Stomach (tissue), 9 donors: ENCODE data around the gene ZNF609. TPM values are rescaled to one million over a fixed set of nuclear protein-coding genes. Genes with fewer than 3 reads are reported as not detected.
A peak's percentile ranks its signal among the peaks of the same experiment; 100 is the strongest.
"Not testable (repeated sequence)": the region's sequence is repeated elsewhere in the genome, so short reads cannot be mapped to it uniquely, and the experiment has no call there.

Source experiments
- DNase-seq, 2 donors: peaks; one replicate each; pipeline versions ENCODE4 v3.0.0 to v3.0.0-alpha.2; 2013 to 2019
- H3K27ac ChIP-seq, 5 donors: fragments of 200-600 bp in 4 of 5; sonication (generic) in 4 of 5; one replicate each; pipeline ENCODE4 v1.5.1; 2013 to 2019; ENCODE audit warnings: mild to moderate bottlenecking in 1 of 5, moderate library complexity in 1 of 5
- H3K27me3 ChIP-seq, 3 donors: fragments of 200-600 bp; sonication (generic); one replicate each; pipeline ENCODE4 v1.5.1; 2017 to 2019; ENCODE audit warnings: mixed run types in 1 of 3
- H3K36me3 ChIP-seq, 4 donors: fragments of 200-600 bp; sonication (generic); 1 replicate in 3 of 4; 2 replicates in 1 of 4; pipeline ENCODE4 v1.5.1; 2016 to 2019
- H3K4me1 ChIP-seq, 4 donors: fragments of 200-600 bp; sonication (generic); one replicate each; pipeline ENCODE4 v1.5.1; 2016 to 2019
- H3K4me3 ChIP-seq, 4 donors: fragments of 200-600 bp; sonication (generic) in 3 of 4; one replicate each; pipeline ENCODE4 v1.5.1; 2016 to 2019; ENCODE audit warnings: mild to moderate bottlenecking in 1 of 4
- H3K9me3 ChIP-seq, 4 donors: fragments of 200-600 bp; sonication (generic); one replicate each; pipeline ENCODE4 v1.5.1; 2016 to 2019
- CTCF ChIP-seq, 7 experiments: fragments of 450-650 bp in 4 of 7; fragments of 200-600 bp in 3 of 7; sonication (generic) in 3 of 7; IDR thresholded peaks; one replicate each; pipeline ENCODE4 v1.5.1; 2016 to 2019; ENCODE audit warnings: antibody characterized with exemption in 7 of 7, control low read depth in 2 of 7, mild to moderate bottlenecking in 1 of 7
- EP300 ChIP-seq: sonication (generic); formaldehyde crosslinking; IDR thresholded peaks from one replicate; pipeline ENCODE4 v1.6.1; 2017; ENCODE audit warnings: antibody characterized with exemption
- POLR2A ChIP-seq, 4 donors: fragments of 450-650 bp; IDR thresholded peaks; one replicate each; pipeline ENCODE4 v1.6.1; 2016; ENCODE audit warnings: antibody characterized with exemption in 4 of 4, control low read depth in 2 of 4, mild to moderate bottlenecking in 1 of 4, moderate library complexity in 1 of 4
- POLR2AphosphoS5 ChIP-seq, 3 donors: sonication (generic); formaldehyde crosslinking; IDR thresholded peaks; one replicate each; pipeline ENCODE4 v1.6.1; 2016; ENCODE audit warnings: antibody characterized with exemption in 3 of 3
- WGBS, 5 donors: extraction: QIAGEN DNeasy Blood & Tissue Kit in 3 of 5; methylation state at CpG; one replicate each; pipeline versions ENCODE4 v1.1.5 to v1.1.7; 2013 to 2018; 5-methylcytosine and 5-hydroxymethylcytosine counted together
- intact Hi-C: fragments of 100-400 bp; cut with DNase I; formaldehyde crosslinking; loops from one replicate; pipeline ENCODE4 v1.15.1; 2023; ENCODE audit warnings: low total_unique reads
- polyA plus RNA-seq, 3 donors: library from polyadenylated mRNA; stranded (reverse); fragments of 200-250 nt; gene quantifications; one replicate each; pipeline ENCODE4 v1.2.3, GENCODE V29; 2013
- total RNA-seq, 5 donors: library from RNA; depleted of rRNA; stranded (reverse); fragments of >200 nt; gene quantifications; one replicate each; pipeline versions ENCODE4 v1.1.0 to v1.2.3, GENCODE V29; 2014 to 2016
- donor health status: healthy with polysubstance abuse.
- donor health status: Bipolar disorder and iron deficiency.
- donor health status: healthy.

ZNF609 gene
- total and polyA plus RNA-seq, 8 donors = 2.7 to 64.7 (median 27.0) TPM

- H3K27ac ChIP-seq = peak overlapping the region in 3 of 5 donors; percentile 40 to 65 (median 63)
- TF ChIP-seq POLR2A (IDR thresholded peaks at IDR 0.05) (no peak), POLR2AphosphoS5 (IDR thresholded peaks at IDR 0.05) (no peak), CTCF (IDR thresholded peaks at IDR 0.05) (no peak), EP300 (no peak)
- no peak overlapping the region for H3K4me3 ChIP-seq
- H3K36me3 ChIP-seq = peaks cover 0 to 23% (median 13%) of the 10 kb centered on the region in 4 donors
- intact Hi-C loops = no loop called here
- no peaks in the 10 kb centered on the region for H3K9me3 ChIP-seq
- WGBS, 5 donors = 67 to 82% (median 81%) methylated on average over 2 of the region's 2 CpGs
- H3K27me3 ChIP-seq = no peaks in the 10 kb centered on the region
- DNase-seq = no peak
- H3K4me1 ChIP-seq = peaks cover 20 to 63% (median 39%) of the 10 kb centered on the region in 4 donors
Measured at GRCh38 chr15:64623347-64623996, 163.1 kb downstream of the ZNF609 start.

- TF ChIP-seq POLR2A (IDR thresholded peaks at IDR 0.05) (no peak), CTCF (IDR thresholded peaks at IDR 0.05) (no peak), EP300 (no peak)
- 59 to 77% (median 68%) methylated on average over 2 of the region's 2 CpGs for WGBS, 5 donors
- Histone ChIP-seq H3K27ac (peak overlapping the region in 3 of 5 donors; percentile 18 to 65 (median 40)), H3K27me3 (no peaks in the 10 kb centered on the region), H3K4me3 (no peak overlapping the region), H3K36me3 (peaks cover 0 to 23% (median 13%) of the 10 kb centered on the region in 4 donors), H3K4me1 (peaks cover 17 to 55% (median 35%) of the 10 kb centered on the region in 4 donors), H3K9me3 (no peaks in the 10 kb centered on the region)
- DNase-seq = no peak
- intact Hi-C loops = no loop called here
Measured at GRCh38 chr15:64624242-64624641, 163.9 kb downstream of the ZNF609 start.

- Histone ChIP-seq H3K27me3 (no peaks in the 10 kb centered on the region), H3K27ac (no peak overlapping the region), H3K36me3 (peaks cover 0 to 14% (median 6%) of the 10 kb centered on the region in 4 donors), H3K4me1 (peaks cover 11 to 41% (median 19%) of the 10 kb centered on the region in 4 donors), H3K4me3 (no peak overlapping the region), H3K9me3 (no peaks in the 10 kb centered on the region)
- intact Hi-C loops = no loop called here
- WGBS, 5 donors = 84 to 91% (median 88%) methylated on average over 2 of the region's 2 CpGs
- DNase-seq = no peak
- no peak for TF ChIP-seq CTCF (IDR thresholded peaks at IDR 0.05)
Measured at GRCh38 chr15:64629063-64629462, 168.7 kb downstream of the ZNF609 start.

GRCh38 chr15:64630396-64631107 lies 170.2 kb downstream of the ZNF609 start:
- no peaks in the 10 kb centered on the region for H3K27me3 ChIP-seq
- no peak overlapping the region for H3K27ac ChIP-seq
- WGBS, 5 donors = 60 to 76% (median 74%) methylated on average over 3 of the region's 3 CpGs
- H3K4me1 ChIP-seq = peaks cover 24 to 49% (median 31%) of the 10 kb centered on the region in 4 donors
- no peaks in the 10 kb centered on the region for H3K9me3 ChIP-seq
- H3K36me3 ChIP-seq = peaks cover 0 to 14% (median 5%) of the 10 kb centered on the region in 4 donors
- TF ChIP-seq EP300 (no peak), POLR2A (IDR thresholded peaks at IDR 0.05) (no peak), POLR2AphosphoS5 (IDR thresholded peaks at IDR 0.05) (no peak), CTCF (IDR thresholded peaks at IDR 0.05) (no peak)
- intact Hi-C loops = no loop called here
- DNase-seq = no peak
- no peak overlapping the region for H3K4me3 ChIP-seq

- intact Hi-C loops, DNase-seq, H3K27me3 ChIP-seq, H3K4me3 ChIP-seq, H3K9me3 ChIP-seq: not testable (repeated sequence)
- 81 to 95% (median 90%) methylated on average over 3 of the region's 3 CpGs for WGBS, 5 donors
- H3K36me3 ChIP-seq = peaks cover 0 to 14% (median 2%) of the 10 kb centered on the region in 4 donors
- peaks cover 38 to 64% (median 45%) of the 10 kb centered on the region in 4 donors for H3K4me1 ChIP-seq
- peak overlapping the region in 2 of 5 donors; percentile 80 to 83 for H3K27ac ChIP-seq
Measured at GRCh38 chr15:64632639-64633038, 172.3 kb downstream of the ZNF609 start.
